Measurements from ENCODE around the gene LRIT1.

- TF ChIP-seq CTCF (IDR thresholded peaks at IDR 0.05; ENCODE audit: low read depth, low read length), result no peak
- no peak for TF ChIP-seq EZH2phosphoT487 (IDR thresholded peaks at IDR 0.05; ENCODE audit: low read depth)
Measured at GRCh38 chr10:84185526-84186175, 55.7 kb downstream of the LRIT1 start.

Measured in OCI-LY3 (cell line).